Measurements from ENCODE around the gene GDF9.
"Not testable (repeated sequence)": the region's sequence is repeated elsewhere in the genome, so short reads cannot be mapped to it uniquely, and the experiment has no call there.

Gene GDF9

DNA sequence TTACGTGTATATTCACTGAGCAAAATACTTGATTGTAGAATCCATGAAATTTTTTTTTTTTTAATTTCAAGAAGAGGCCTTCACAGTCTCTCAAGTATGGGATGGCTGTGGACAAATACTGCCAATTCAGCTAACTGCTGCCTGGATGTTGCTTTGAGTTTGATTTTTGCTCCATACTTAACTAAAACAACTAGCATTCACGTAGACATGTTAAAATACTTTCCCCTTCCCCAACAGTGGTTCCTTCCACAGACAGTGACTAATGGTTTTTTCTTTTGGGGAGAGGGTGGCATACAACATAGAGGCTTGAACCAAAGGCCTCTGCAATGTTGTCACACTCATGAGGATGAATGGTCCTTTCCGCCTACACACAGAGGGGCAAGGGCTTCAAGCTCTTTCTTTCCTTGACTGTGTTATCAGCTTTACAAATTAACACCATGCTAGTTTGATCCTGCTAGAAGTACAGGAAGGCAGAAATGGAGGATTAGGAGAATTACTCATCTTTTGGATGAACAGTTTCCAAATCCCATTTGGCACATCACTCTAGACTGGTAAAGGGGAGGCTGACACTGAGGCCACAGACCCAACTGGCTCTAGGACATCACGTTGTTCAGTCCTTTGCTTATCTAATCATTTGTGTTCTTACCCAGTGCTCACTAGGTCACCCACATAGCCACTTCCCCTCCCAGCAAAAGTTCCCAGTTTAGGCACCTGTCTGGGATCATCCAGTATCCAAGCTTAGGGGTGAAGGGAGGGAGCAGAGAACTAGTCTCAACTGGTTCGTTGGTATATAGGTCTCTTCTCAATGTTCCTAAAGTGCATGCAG lies 5.4 kb upstream of the GDF9 start:
- no peak for DNase-seq

DNA sequence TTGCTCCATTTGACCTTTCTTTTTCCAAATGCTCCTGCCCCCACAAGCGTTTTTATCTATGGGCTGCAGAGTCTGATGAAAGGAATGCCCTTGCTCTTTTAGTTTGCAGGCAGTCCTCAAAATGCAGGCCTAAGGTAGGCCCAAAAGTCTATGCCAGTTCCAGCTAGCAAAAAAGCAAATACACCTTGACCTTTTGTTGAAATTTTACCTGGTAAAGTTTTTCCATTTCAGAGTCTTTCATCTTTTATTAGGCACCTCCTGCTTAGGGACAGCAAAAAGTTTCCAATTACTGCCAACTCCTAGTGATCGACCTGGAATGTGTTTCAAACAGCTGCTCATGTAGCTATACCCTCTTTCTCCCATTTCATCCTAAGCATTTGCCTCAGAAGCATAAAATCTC lies 4.5 kb upstream of the GDF9 start:
- DNase-seq: no peak

DNA sequence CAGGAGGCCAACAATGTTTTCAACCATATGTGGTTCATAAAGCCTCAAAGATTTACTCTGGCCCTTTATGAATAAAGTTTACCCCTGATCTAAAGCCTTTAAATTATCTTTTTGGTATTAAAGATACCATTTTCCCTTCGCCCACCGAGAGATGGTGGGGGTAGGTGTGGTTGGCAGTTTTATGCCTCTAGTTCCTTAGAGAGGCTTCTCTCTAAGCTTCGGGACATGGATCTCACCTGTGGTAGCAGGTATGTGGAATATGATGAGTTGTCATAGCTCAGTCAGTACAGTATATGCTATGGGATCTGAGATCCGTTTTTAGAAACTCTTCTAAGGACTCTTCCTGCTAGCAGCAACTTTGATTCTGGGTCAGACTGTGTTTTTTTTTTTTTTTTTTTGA lies 2.5 kb upstream of the GDF9 start:
- DNase-seq: no peak

DNA sequence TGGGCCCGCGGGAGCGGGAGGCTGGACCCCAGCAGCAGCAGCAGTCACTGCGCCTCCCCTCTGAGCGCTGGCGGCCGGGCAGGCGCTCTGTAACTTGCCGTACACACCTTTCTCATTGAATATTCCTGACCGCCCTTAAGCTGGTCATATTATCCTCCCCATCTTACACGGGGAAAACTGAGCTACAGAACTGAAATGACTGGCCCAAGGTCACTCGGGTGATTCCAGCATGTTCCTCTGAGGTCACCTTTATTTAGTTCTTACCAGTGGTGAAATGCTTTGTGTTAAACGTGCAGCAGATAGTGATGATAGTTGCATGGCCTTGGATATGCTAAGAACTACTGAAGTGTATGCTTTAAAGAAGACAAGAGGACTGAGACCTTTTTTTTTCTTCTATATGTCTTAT lies 780 bp upstream of the GDF9 start:
- DNase-seq: no peak

DNA sequence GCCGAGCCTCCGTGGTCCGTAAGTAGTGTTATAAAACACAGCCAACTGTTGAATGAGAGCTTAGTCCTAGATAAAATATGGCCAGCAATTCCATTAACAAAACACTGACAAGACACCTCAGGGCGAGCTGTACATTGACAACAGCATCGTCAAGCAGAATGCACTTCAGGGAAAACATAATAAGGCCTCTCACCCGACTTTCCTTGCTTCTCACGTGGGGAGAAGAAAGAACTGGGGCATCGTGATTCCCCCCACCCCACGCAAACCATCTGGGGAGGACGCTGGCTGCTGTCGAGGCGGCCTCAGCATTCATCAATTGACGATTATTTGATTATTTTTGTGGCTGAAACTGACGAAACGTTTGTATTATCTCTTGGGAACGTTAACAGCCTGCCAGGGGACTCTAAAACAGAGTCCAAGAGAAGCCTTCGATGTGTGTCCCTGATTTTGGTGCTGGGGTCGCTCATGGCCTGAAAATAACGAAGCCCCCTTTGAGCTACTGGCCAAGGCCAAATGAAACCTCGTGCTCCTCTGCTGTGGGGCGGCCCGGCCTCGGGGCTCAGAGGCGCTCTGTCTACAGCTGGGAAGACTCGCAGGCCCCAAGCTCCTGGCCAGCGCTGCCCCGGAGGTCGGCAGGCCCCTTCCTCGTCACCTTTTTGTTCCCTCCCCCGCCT lies 464 bp downstream of the GDF9 start:
- no peak for DNase-seq

- DNase-seq: no peak
These were observed 5.5 kb downstream of the GDF9 start for GRCh38 chr5:132860742-132861141.

DNA sequence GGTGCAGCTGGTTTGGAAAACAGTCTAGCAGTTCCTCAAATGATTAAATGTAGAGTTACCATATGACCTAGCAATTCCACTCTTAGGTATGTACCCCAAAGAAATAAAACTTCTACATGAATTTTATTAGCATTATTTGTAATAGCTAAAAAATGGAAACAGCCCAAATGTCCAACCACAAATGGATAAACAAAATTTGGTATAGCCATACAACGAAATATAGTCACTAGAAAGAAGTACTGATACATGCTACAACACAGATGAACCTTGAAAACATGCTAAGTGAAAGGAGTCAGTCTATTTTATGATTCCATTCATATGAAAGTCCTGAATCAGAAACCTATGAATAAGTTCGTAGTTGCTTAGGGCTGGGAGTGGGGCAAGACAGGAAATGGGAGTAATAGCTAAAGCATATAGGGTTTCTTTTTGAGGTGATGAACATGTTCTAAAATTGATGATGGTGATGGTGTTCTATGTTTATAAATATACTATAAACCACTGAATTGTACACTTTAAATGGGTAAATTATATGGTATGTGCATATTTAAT lies 6.3 kb downstream of the GDF9 start:
- DNase-seq: no peak

GRCh38 chr5:132856011-132856410 lies 10.3 kb downstream of the GDF9 start:
- no peak for DNase-seq

DNA sequence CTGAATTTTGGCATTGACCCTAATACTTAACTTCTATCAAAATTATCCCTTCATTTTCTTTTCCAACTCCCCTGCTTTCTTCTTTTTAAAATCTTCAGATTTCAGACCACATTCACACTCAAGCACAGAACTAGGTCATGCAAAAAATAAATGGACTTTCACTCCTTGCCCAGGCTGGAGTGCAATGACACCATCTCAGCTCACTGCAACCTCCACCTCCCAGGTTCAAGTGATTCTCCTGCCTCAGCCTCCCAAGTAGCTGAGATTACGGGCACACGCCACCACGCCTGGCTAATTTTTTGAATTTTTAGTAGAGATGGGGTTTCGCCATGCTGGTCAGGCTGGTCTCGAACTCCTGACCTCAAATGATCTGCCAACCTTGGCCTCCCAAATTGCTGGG lies 11.3 kb downstream of the GDF9 start:
- not testable (repeated sequence) for DNase-seq

- no peak for DNase-seq
These were observed 12.0 kb downstream of the GDF9 start for GRCh38 chr5:132854301-132854700.

GRCh38 chr5:132853790-132854189 lies 12.5 kb downstream of the GDF9 start:
- no peak for DNase-seq

DNA sequence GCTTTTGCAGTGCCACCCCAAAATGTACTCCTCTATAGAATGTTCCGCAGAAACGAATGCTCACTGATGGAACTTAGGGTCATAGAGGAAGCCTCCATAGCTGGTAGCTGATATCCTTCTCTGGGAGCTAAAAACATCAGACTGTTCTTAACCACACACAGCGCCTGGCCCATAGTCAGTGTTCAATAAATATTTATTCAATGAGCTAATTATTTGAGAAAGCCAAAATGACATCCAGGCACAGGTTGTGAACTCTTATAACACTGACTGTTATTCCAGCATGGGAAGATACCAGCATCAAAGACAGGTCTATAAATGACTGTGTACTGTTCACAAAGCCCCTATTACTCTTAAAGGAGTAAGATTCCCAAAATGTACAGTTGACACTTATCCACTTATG lies 12.9 kb downstream of the GDF9 start:
- no peak for DNase-seq

DNA sequence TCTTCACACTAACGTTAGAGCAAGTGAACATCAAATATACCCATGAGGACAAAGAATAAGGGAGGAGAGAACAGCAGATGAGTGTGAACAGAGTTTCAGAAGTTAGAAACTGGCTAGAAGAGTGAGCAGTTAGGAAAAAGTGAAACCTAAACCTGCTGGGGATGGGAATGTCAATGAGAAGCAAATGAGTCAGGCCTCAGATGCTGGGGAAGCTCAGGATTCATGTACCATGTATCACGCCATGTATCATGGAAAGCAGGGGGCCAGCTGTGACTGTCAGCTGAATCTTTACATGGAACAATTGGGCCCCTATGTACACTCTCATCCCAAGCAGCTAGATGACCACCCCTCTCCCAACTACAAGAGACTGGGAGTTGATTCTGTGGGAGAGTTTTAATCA lies 16.2 kb downstream of the GDF9 start:
- DNase-seq: no peak

DNA sequence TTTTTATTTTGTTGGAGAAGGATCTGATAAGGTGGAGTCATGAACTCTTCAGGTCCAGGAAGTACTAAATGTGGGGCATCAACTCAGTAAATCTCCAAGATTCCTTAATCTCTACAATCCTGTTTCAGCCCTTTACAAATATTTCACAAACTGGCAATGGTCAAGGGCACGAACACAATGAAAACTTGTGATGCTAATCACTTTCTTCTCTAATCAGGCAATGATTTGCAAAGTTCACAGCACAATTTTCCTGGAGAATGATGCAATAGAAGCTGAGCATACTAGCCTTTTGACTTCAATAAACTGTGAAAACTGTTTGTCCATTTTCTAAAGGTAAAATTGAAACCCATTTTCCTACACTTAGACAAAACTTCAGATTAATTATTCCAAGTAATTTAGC lies 16.9 kb downstream of the GDF9 start:
- no peak for DNase-seq

- DNase-seq: no peak
These were observed 18.0 kb downstream of the GDF9 start for GRCh38 chr5:132848270-132848669.

GRCh38 chr5:132841305-132841704 lies 25.0 kb downstream of the GDF9 start:
- DNase-seq: no peak

GRCh38 chr5:132840896-132841295 lies 25.4 kb downstream of the GDF9 start:
- DNase-seq: no peak

- no peak for DNase-seq
These were observed 26.0 kb downstream of the GDF9 start for GRCh38 chr5:132840313-132840712.

DNA sequence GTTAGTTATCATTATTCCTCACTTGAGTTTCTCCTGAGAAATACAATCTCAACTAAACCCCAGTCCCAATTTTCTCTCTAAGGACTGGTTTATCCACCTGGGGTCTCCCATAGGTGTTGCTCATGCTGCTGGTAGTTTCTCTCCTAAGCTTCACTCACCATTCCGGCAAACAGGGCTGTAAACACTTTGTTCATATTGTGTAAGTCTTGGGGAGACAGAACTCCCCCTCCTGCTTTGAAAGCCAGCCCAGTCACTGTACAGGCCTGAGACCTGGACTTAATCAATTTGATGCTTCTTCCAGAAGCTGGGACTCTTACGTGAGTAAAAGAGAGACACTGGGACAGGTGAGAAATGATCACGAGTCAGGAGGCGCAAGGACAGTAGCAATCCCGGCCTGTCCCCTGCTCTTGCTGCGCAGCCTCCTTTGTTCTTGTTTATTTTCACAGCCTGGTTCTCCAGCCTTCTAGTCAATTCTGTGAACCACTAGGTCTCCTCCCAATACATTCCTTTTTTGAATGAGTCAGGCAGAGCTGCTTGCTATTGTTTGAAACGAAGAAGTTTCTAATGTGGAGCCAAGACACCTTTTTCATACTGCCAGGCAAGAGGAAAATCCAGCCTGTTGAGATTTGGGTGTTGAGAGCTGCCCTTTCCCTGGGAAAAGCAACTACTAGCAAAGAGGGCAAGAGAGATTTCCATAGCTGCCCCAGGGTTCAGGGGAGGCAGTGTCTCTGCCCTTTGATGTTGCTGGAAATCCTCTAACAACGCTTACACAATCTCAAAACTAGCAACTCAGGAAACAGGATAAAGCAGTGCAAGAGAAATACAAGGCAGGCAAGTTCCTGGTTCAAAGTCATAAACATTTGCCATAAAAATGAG lies 26.6 kb downstream of the GDF9 start:
- DNase-seq: no peak

GRCh38 chr5:132838516-132839282 lies 27.6 kb downstream of the GDF9 start:
- no peak for DNase-seq

DNA sequence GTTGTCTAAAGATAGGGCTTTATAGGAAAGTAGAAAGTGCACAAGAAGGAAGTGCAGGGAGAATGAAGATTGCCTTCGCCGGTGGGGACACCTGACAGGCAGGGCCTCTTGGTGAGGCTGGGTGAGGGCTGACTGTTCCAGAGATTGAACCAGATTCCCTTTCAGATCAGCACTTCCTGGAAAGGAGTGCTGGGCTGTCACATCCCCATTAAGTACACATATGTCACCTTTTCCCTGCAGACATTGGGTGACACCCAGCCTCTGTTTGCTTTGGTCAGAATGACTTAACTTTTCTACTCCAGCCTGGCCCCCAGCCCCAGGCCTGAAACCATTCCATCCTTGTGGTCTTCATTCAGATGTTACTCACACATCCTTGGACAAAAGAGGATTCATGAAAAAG lies 28.4 kb downstream of the GDF9 start:
- no peak for DNase-seq

GRCh38 chr5:132836852-132837251 lies 29.4 kb downstream of the GDF9 start:
- DNase-seq: no peak

GRCh38 chr5:132834057-132834456 lies 32.2 kb downstream of the GDF9 start:
- DNase-seq: no peak

Data from NCI-H1048 (cell line).